Measurements from ENCODE around the gene ABHD14A.
"Not testable (repeated sequence)": the region's sequence is repeated elsewhere in the genome, so short reads cannot be mapped to it uniquely, and the experiment has no call there.

Gene ABHD14A

DNA sequence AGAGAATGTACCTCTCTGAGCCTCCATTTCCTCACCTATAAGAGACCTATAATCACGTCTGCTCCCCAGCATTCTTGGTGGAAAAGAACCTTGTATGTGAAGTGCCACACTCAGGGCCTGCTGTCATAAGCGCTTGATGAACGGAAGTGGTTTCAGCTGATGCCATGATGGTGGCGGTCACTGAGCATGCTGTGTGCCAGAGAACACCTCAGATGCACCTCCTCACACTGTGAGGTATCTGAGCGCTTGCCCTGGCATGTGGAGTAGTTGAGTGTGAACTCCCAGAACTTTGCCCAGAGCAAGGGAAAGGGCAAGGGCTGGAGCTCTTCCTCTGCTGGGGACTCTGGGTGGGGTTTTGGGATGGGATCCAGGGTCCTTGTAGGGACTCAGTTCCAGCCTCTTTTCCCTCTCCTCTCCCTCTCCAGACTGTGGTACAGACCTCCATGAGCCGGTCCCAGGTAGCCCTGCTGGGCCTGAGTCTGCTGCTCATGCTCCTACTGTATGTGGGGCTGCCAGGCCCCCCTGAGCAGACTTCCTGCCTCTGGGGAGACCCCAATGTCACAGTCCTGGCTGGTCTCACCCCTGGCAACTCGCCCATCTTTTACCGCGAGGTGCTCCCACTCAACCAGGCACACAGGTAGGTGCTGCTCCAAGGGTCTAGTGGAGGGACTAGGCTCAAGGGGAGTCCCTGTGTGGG is 2.7 kb downstream of the ABHD14A start:
- DNase-seq, result no peak

GRCh38 chr3:51978143-51978502 is 3.3 kb downstream of the ABHD14A start:
- DNase-seq, result no peak

DNA sequence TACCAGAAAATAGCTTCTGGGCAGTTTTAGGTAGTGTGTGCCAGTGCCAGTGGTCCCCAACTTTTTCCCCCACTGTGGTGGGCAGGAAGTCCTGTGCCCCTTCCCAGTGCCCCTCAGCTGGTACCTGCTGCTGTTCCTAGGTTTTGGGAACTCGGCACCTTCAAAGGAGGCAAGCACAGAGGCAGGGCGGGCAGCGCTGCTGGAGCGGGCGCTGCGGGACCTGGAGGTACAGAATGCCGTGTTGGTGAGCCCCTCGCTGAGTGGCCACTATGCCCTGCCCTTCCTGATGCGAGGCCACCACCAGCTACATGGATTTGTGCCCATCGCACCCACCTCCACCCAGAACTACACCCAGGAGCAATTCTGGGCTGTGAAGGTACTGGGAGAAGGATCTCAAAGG is 5.4 kb downstream of the ABHD14A start:
- DNase-seq, result no peak

GRCh38 chr3:51982352-51982837 is 7.5 kb downstream of the ABHD14A start:
- no peak for DNase-seq

DNA sequence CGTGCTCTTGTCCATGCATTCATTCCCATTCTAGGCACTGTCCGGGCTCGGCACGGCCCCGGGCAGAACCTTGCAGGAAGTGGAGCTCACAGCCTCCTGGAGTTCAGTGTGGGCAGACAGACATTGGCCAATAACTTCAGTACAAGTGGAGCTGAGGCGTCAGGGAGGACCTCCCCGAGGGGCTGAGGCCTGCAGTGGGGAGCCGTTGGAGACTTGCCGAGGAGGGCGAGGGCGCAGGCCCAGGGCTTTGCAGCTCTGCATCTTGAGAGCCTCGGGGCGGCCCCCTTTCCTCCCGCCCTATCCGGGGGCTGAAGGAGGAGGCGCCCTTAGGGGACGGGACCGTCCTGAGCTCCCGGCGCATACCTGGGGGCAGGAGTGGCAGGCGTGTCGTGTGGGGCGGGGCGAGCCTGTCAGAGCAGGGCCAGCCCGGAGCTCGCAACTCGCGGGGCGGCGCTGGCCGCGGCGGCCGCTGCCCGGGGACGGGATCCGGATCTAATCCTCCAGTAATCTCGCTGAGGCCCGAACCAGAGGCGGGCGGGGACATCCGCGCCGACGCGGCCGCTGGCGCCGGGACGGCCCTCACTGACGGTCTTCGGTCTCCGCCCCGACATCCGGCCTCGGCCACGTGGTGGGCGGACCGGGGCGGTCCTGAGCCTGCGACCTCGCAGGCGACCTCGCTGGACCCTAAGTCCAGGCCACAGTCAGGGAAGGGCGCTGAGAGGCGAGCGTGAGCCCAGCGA is 8.1 kb downstream of the ABHD14A start, which contains the start of gene ACY1:
Gene ACY1 (plus strand): TSS at position 698 of the 740 bp plus-strand sequence. CDS start 530 bp downstream, outside the sequence.
- no peak for DNase-seq

- DNase-seq, result no peak
Measured at GRCh38 chr3:51983578-51984268, 8.9 kb downstream of the ABHD14A start.

DNA sequence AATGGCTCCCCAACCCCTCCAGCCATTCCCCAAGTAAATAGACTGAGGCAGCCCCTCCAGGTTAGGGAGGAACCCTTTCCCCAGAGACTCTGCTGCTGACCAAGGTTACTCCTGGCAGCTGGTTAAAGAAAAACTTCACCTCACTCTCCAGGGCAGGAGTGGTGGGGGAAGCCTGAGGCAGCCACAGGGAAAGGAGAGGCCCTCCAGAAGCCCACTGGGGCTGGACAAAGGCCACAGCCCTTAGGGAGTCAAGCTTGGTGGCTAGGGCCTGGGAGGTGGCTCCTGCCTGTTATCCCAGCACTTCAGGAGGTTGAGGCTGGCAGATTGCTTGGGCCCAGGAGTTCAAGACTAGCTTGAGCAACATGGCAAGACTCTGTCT is 9.4 kb downstream of the ABHD14A start:
- DNase-seq, result no peak

GRCh38 chr3:51985063-51985462 is 10.2 kb downstream of the ABHD14A start:
- DNase-seq, result no peak

GRCh38 chr3:51986010-51986947 is 11.4 kb downstream of the ABHD14A start:
- no peak for DNase-seq

DNA sequence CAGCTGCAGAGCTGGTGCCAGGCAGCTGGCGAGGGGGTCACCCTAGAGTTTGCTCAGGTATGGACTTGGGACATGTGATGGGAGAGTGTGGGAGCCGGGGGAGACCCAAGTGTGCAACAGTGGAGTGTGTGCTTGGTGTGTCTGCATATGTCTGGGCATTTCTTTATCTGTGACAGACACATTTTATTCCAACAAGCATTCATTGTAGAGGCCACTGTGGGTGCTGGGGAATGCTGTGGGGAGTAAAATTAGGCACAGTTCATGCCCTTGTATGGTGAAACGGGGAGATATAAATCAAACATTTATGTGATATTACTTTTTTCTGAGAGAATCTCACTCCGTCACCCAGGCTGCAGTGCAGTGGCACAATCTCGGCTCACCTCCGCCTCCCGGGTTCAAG is 12.7 kb downstream of the ABHD14A start:
- no peak for DNase-seq

DNA sequence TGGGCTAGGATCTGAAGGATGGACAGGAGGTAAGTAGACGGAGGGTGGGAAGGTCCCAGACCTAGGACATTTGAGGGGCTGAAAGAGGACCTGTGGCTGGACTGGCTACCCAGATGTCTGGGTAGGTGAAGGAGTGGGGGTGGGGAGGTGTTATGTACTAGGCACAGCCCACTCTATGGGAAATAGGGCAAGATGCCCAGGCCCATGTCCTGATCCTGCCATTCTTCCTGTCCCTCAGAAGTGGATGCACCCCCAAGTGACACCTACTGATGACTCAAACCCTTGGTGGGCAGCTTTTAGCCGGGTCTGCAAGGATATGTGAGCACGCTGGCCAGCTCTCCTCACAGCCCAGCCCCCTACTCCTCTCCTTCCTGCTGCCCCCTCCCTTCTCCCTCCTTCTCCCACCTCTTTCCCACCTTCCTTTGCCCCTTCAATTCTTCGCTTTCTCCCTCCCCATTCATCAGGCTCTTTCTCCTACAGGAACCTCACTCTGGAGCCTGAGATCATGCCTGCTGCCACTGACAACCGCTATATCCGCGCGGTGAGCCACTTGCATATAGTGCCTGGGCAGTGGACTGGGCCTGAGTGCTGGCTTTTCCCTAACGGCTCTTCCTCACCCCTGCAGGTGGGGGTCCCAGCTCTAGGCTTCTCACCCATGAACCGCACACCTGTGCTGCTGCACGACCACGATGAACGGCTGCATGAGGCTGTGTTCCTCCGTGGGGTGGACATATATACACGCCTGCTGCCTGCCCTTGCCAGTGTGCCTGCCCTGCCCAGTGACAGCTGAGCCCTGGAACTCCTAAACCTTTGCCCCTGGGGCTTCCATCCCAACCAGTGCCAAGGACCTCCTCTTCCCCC is 13.7 kb downstream of the ABHD14A start:
- no peak for DNase-seq

- DNase-seq, result not testable (repeated sequence)
Measured at GRCh38 chr3:51990501-51990971, 15.7 kb downstream of the ABHD14A start.

DNA sequence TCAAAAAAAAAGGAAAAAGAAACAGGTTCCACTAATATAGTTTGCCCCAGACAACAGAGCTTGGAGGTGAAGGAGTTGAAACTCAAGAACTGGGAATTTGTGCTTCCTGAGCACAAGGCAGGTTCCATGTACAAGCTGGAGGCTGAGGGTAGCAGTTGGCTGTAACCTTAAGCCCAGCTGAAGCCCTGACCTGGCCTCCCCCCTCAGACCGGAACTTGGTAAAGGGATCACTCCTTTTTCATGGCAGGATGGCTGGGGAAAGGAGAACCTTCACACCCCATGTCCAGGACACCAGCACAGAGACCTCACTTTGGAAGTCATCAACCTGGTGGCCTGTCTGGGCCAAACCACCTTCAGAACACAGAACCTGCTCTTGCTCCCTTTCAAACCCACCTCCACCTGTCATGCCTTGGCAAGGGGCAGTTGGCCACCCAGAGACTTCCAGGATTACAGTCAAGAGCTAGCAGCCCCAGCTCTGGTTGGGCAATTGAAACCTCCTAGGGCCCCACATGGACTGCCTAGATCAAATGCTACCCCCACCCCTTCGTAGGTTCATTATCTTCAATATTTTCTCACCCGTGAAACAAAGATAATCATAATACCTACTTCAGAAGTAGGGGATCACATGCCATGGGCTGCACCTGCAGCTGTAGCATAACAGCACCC is 17.3 kb downstream of the ABHD14A start:
- DNase-seq, result no peak

DNA sequence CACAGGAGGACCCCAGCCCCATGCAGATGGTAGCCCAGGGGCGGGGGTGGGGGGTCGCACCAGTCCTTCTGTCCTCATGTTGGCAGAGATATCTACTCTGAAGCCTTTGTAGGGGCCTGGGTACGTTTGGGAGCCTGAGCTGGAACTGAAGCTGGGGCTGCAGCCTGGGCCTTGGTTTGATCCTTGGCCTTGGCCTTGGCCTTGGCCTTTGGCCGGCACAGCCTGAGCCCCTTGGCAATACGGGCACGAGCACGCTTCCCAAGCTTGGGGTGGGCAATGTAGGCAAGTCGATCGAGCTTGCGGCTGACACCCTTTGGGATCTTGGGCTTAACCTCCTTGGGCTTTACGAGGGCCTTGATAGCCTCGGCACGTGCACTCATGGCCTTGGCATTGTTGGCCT is 18.8 kb downstream of the ABHD14A start:
- not testable (repeated sequence) for DNase-seq

DNA sequence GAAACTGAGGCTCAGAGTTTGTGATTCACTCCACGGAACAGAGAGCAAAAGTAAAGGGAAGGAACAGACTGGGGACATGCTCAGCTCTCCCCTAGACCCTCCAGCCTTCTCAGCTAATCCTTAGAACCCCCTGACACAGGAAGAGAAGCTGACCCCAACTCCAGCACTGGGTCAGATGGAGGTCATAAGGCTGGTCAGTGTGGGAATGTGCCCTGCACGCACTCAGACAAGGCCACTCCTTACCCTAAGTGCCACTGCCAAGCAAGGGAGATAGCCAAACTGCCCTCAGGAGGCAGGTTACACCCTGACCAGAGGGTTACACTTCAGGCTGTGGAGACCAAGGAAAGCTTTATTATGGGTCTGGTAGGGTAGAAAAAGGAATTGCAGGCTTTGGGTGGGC is 19.7 kb downstream of the ABHD14A start:
- DNase-seq, result no peak

DNA sequence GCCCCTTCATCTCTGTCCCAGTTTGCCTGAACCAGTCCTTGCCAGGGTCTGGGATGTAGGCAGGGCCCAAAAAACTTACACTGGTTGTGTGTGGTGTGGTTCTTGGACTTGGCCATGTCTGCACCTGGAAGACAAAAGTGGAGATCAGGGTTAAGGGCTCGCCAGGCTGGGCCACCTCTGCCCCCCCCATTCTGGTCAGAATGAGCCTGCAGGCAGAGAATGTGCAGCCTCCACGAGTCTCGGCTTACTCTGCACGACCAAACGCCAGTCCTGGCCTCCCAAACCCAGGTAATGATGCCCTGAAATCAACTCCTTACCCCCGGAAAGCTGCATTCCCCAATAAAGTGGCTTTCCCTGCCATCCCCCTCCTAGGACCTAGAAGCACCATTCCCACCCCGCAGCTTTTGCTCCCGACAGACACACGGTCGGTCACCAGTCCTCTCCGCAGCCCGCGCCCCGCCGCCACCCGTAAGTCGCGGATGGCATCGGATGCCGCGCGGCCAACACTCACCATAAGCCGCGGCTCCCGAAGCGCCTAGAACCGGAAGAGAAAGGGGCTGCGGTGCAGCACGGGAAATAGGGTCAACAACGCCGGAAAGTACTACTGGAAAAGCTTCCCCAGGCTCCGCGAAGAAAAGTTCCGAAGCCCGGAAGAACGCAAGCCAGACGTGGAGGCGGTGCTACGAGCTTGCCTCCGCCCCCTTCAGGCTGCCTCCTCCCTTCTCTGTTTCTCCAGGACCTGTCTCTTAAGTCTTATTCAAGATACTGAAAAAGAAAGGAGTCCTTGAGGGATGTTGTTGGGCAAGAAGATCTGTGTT is 20.7 kb downstream of the ABHD14A start, which contains the start of gene RPL29:
Gene RPL29 (minus strand): TSS at position 550 of the 818 bp plus-strand sequence. CDS start 434 bp downstream, at position 116.
- DNase-seq, result no peak

- no peak for DNase-seq
Measured at GRCh38 chr3:51997172-51997571, 22.3 kb downstream of the ABHD14A start.

DNA sequence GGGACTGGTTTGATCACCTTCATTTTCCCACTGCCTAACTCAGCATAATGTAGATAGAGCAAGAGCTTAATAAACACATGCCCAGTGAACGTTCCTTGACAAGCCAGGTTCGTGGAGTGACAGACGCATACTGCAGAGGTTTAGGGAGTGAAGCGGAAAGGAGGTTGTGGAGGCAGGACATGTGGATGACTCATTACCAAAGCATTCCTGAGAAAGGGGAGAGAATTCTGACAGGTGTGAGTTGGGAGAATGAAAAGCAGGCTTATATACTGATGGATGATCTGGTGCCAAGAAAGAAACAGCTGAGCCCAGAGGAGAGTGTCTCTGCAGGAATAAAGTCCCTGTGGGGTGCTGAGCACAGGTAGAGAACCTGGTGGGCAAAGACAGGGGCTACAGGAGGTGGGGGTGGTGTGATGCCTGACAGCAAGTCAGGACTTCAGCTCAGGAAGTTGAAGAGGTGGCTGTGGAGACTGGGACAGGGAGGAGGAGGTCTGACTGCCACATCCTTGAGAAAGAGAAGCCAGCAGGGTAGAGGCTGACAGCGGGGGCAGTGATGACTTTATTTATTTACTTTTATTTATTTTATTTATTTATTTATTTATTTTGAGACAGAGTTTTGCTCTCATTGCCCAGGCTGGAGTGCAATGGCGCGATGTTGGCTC is 23.2 kb downstream of the ABHD14A start:
- no peak for DNase-seq

GRCh38 chr3:51998774-51999173 is 23.9 kb downstream of the ABHD14A start:
- DNase-seq, result no peak

Measured in cortex of kidney (tissue), 1 donor.